OCI-LY3 (cell line): Measurements from ENCODE around the gene YWHAG.

Experiments used
- CTCF ChIP-seq: fragments of 200-600, 300-600 bp; sonication (generic); IDR thresholded peaks from 2 replicates; pipeline ENCODE4 v1.5.1; 2014; ENCODE audit warnings: antibody characterized with exemption, low read length, low read depth
- EZH2phosphoT487 ChIP-seq: fragments of 200-600 bp; shearing (Covaris generic); IDR thresholded peaks from 2 replicates; pipeline ENCODE4 v1.6.1; 2018; ENCODE audit warnings: antibody characterized with exemption, mixed run types, low read depth

GRCh38 chr7:76358011-76358480 is 745 bp downstream of the YWHAG start:
- TF ChIP-seq CTCF (no peak), EZH2phosphoT487 (no peak)
